CD14-positive monocyte (primary cell): ENCODE data around the gene DPEP2NB. TPM values are rescaled to one million over a fixed set of nuclear protein-coding genes. Genes with fewer than 3 reads are reported as not detected.

ENCODE experiments used
- DNase-seq, 3 donors: peaks; one replicate each; pipeline ENCODE4 v3.0.0-alpha.2; 2011 to 2022
- H2AFZ ChIP-seq: 2 replicates; pipeline ENCODE4 v1.6.0; 2012; ENCODE audit warnings: mild to moderate bottlenecking, low read depth, low read length, inconsistent platforms; ENCODE audit not compliant: insufficient read depth, poor library complexity, severe bottlenecking
- H3K27ac ChIP-seq, 2 donors: 1 replicate in 1 of 2; 2 replicates in 1 of 2; pipeline ENCODE4 v1.5.1; 2012 to 2013; ENCODE audit warnings: low read length in 2 of 2, control low read depth in 1 of 2, inconsistent platforms in 1 of 2, low read depth in 1 of 2, mild to moderate bottlenecking in 1 of 2
- H3K27me3 ChIP-seq, 2 donors: one replicate each; pipeline versions ENCODE4 v1.6.0 to v1.6.1; 2011 to 2013; ENCODE audit warnings: low read length in 2 of 2; ENCODE audit not compliant: control insufficient read depth in 2 of 2, insufficient read depth in 2 of 2
- H3K36me3 ChIP-seq, 2 donors: replicated peaks in 1 of 2; 1 replicate in 1 of 2; 2 replicates in 1 of 2; pipeline versions ENCODE4 v1.5.1 to v1.6.1; 2012 to 2013; ENCODE audit warnings: low read length in 2 of 2, control low read depth in 1 of 2, inconsistent platforms in 1 of 2, mild to moderate bottlenecking in 1 of 2; ENCODE audit not compliant: insufficient read depth in 2 of 2, control insufficient read depth in 1 of 2
- H3K4me1 ChIP-seq, 2 donors: 1 replicate in 1 of 2; 2 replicates in 1 of 2; pipeline versions ENCODE4 v1.5.1 to v1.6.1; 2012 to 2013; ENCODE audit warnings: low read length in 2 of 2, control low read depth in 1 of 2, inconsistent platforms in 1 of 2, mild to moderate bottlenecking in 1 of 2, moderate library complexity in 1 of 2; ENCODE audit not compliant: insufficient read depth in 2 of 2, control insufficient read depth in 1 of 2
- H3K4me2 ChIP-seq: replicated peaks from 2 replicates; pipeline ENCODE3; 2012; ENCODE audit warnings: low read length, moderate library complexity, mild to moderate bottlenecking; ENCODE audit not compliant: poor library complexity, severe bottlenecking; ENCODE audit errors: extremely low read depth
- H3K4me3 ChIP-seq, 3 experiments: fragments of 200-600 bp in 1 of 3; sonication (generic) in 1 of 3; replicated peaks in 1 of 3; 1 replicate in 2 of 3; 2 replicates in 1 of 3; pipeline ENCODE4 v1.5.1; 2011 to 2013; ENCODE audit warnings: low read length in 3 of 3, mild to moderate bottlenecking in 3 of 3, control low read depth in 2 of 3, low read depth in 2 of 3, inconsistent platforms in 1 of 3, moderate library complexity in 1 of 3
- H3K79me2 ChIP-seq: 2 replicates; pipeline ENCODE4 v1.6.0; 2012; ENCODE audit warnings: mild to moderate bottlenecking, control low read depth, inconsistent platforms, low read length, moderate library complexity; ENCODE audit not compliant: insufficient read depth
- H3K9ac ChIP-seq: 2 replicates; pipeline ENCODE4 v1.6.0; 2017; ENCODE audit warnings: low read length, mild to moderate bottlenecking; ENCODE audit not compliant: insufficient read depth, poor library complexity, severe bottlenecking
- H3K9me3 ChIP-seq, 2 donors: replicated peaks in 1 of 2; 1 replicate in 1 of 2; 2 replicates in 1 of 2; pipeline versions ENCODE4 v1.5.1 to v1.6.1; 2012 to 2013; ENCODE audit warnings: low read length in 2 of 2, control low read depth in 1 of 2; ENCODE audit not compliant: control insufficient read depth in 1 of 2, insufficient read depth in 1 of 2
- H4K20me1 ChIP-seq: 2 replicates; pipeline ENCODE4 v1.6.0; 2012; ENCODE audit warnings: mild to moderate bottlenecking, low read length, control low read depth, moderate library complexity; ENCODE audit not compliant: insufficient read depth
- H3K27ac Mint-ChIP-seq, 7 donors: one replicate each; pipeline ENCODE4 v1.8.0; 2020; ENCODE audit warnings: mild to moderate bottlenecking in 7 of 7, mixed read lengths in 7 of 7, moderate library complexity in 6 of 7, inconsistent platforms in 2 of 7
- H3K27me3 Mint-ChIP-seq, 3 donors: one replicate each; pipeline ENCODE4 v1.8.0; 2021 to 2022; ENCODE audit warnings: low read depth in 3 of 3, mild to moderate bottlenecking in 3 of 3, mixed read lengths in 3 of 3, moderate library complexity in 3 of 3, inconsistent platforms in 1 of 3
- H3K36me3 Mint-ChIP-seq, 2 donors: one replicate each; pipeline ENCODE4 v1.8.0; 2020; ENCODE audit warnings: mixed read lengths in 2 of 2, inconsistent platforms in 1 of 2, mild to moderate bottlenecking in 1 of 2
- H3K4me1 Mint-ChIP-seq: one replicate; pipeline ENCODE4 v1.8.0; 2020; ENCODE audit warnings: mild to moderate bottlenecking, mixed read lengths
- H3K4me3 Mint-ChIP-seq, 2 donors: one replicate each; pipeline ENCODE4 v1.8.0; 2020; ENCODE audit warnings: mild to moderate bottlenecking in 2 of 2, mixed read lengths in 2 of 2, moderate library complexity in 1 of 2
- H3K9me3 Mint-ChIP-seq, 7 donors: one replicate each; pipeline ENCODE4 v1.8.0; 2020 to 2022; ENCODE audit warnings: mixed read lengths in 7 of 7, mild to moderate bottlenecking in 6 of 7, moderate library complexity in 6 of 7, inconsistent platforms in 2 of 7
- WGBS: methylation state at CpG from one replicate; pipeline ENCODE4 v1.1.5; 2013; ENCODE audit warnings: missing lambda C conversion rate; ENCODE audit not compliant: insufficient coverage; 5-methylcytosine and 5-hydroxymethylcytosine counted together
- intact Hi-C, 2 donors: fragments of 100-400 bp; cut with micrococcal nuclease; formaldehyde crosslinking; loops; one replicate each; pipeline versions ENCODE4 v1.15.0 to v1.15.1; 2023
- polyA plus RNA-seq, 3 donors: library from polyadenylated mRNA; depleted of rRNA in 1 of 3; unstranded in 2 of 3; stranded (reverse) in 1 of 3; fragments of 300-500 nt in 2 of 3; fragments of >200 nt in 1 of 3; fragmentation: Illumina TruSeq in 2 of 3; gene quantifications; 1 replicate in 2 of 3; 2 replicates in 1 of 3; pipeline ENCODE4 v1.2.3, GENCODE V29; 2012 to 2021
- TF ChIP-seq, protein P1 (sequence below): fragments of 200-600 bp; IDR thresholded peaks from one replicate; pipeline ENCODE4 v1.8.0; 2022; ENCODE audit warnings: antibody characterized with exemption, mild to moderate bottlenecking

Gene DPEP2NB
- polyA plus RNA-seq, 3 donors: not detected

DNA sequence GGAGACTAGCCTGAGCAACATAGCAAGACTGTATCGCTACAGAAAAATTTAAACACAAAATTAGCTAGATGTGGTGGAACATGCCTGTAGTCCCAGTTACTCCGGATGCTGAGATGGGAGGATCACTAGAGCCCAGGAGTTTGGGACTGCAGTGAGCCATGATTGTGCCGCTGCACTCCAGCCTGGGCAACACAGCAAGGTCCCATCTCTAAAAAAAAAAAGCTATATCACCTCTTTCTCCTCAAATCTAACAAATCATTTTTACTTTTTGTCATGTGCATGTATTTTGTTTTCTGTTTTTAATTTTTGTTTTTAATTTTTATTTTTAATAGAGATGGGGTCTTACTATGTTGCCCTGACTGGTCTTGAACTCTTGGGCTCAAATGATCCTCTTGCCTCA, 13.3 kb upstream of the DPEP2NB start:
- Histone ChIP-seq H3K79me2 (peaks cover 15% of the 10 kb centered on the region), H3K9me3 (no peaks in the 10 kb centered on the region), H4K20me1 (no peaks in the 10 kb centered on the region), H3K4me3 (no peak overlapping the region), H3K4me1 (peaks cover 4 to 6% of the 10 kb centered on the region in 2 donors), H3K9ac (no peak overlapping the region), H3K4me2 (no peak overlapping the region), H3K36me3 (peaks cover 12 to 64% of the 10 kb centered on the region in 2 donors), H3K27me3 (no peaks in the 10 kb centered on the region), H3K27ac (no peak overlapping the region), H2AFZ (no peak overlapping the region)
- Mint-ChIP-seq H3K36me3 (peaks cover 46 to 71% of the 10 kb centered on the region in 2 donors), H3K27ac (peak overlapping the region in 1 of 7 donors; percentile 21), H3K27me3 (peaks cover 0 to 2% (median 0%) of the 10 kb centered on the region in 3 donors), H3K4me1 (peaks cover 8% of the 10 kb centered on the region), H3K9me3 (no peaks in the 10 kb centered on the region), H3K4me3 (no peak overlapping the region)
- TF ChIP-seq, protein P1, sequence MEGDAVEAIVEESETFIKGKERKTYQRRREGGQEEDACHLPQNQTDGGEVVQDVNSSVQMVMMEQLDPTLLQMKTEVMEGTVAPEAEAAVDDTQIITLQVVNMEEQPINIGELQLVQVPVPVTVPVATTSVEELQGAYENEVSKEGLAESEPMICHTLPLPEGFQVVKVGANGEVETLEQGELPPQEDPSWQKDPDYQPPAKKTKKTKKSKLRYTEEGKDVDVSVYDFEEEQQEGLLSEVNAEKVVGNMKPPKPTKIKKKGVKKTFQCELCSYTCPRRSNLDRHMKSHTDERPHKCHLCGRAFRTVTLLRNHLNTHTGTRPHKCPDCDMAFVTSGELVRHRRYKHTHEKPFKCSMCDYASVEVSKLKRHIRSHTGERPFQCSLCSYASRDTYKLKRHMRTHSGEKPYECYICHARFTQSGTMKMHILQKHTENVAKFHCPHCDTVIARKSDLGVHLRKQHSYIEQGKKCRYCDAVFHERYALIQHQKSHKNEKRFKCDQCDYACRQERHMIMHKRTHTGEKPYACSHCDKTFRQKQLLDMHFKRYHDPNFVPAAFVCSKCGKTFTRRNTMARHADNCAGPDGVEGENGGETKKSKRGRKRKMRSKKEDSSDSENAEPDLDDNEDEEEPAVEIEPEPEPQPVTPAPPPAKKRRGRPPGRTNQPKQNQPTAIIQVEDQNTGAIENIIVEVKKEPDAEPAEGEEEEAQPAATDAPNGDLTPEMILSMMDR: no peak
- DNase-seq: no peak
- intact Hi-C loops: no loop called here
- no CpG with 5 or more reads among the region's 3 CpGs for WGBS

DNA sequence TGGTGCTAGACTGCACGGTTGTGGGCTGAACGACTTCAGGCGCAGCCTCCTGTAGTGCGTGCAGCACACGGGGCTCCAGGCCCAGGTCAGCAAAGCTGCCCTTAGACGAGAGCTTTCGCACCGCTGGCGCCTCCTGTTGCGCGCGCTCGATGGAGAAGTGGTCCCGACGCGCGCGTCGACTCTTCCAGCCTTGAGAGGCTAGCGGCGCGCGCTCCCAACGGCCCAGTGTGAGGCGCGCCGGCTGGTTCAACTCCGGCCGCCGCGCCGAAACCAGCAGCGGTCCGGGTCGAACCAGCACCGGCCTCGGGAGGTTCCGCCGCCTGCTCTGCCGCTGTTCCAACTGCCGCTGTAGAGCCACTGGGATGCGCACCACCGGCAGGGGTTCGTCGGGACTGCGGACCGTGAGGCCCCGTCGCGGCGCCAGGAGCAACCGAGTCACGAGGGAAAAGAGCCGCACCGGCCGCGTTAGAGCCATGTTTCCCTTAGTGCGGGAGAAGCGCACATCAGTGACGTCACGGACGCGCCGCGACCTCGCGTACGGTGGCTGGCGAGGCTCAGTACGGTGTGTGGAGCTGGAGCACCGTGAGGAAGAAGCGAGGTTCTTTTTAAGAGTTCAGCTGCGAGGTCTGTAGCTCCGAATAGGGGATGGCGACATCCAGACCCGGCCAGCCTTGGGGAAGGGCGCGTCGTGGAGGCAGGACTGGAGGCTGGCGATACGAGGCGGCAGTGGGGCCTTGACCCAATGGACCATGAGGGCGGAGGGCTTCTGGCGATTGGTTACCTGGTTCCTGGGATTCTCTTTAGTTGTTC, 7.2 kb upstream of the DPEP2NB start, which contains the start of the genes DDX28 and DUS2:
Gene DDX28 (minus strand): TSS at position 505 of the 810 bp plus-strand sequence. CDS start 30 bp downstream, at position 475.
Gene DUS2 (plus strand): TSS at position 557 of the 810 bp plus-strand sequence. CDS start 14,740 bp downstream, outside the sequence.
- H3K9me3 Mint-ChIP-seq: no peaks in the 10 kb centered on the region
- peaks cover 0 to 2% (median 0%) of the 10 kb centered on the region in 3 donors for H3K27me3 Mint-ChIP-seq
- Histone ChIP-seq H3K9me3 (no peaks in the 10 kb centered on the region), H3K27ac (peak within 1 kb of the TSS; percentile 80 to 95), H3K9ac (peak within 1 kb of the TSS; percentile 97), H3K4me3 (peak within 1 kb of the TSS; percentile 83 to 96 (median 83)), H4K20me1 (no peaks in the 10 kb centered on the region), H3K79me2 (peaks cover 45% of the 10 kb centered on the region), H3K4me2 (peak within 1 kb of the TSS; percentile 98), H3K27me3 (no peaks in the 10 kb centered on the region), H3K36me3 (peaks cover 13 to 38% of the 10 kb centered on the region in 2 donors), H3K4me1 (peaks cover 25 to 30% of the 10 kb centered on the region in 2 donors), H2AFZ (peak within 1 kb of the TSS; percentile 85)
- H3K4me3 Mint-ChIP-seq: peak within 1 kb of the TSS; percentile 94 to 100
- peaks cover 25% of the 10 kb centered on the region for H3K4me1 Mint-ChIP-seq
- under 1% methylated on average over 84 of the region's 84 CpGs for WGBS
- peak; percentile 92 to 96 (median 95) for DNase-seq
- H3K36me3 Mint-ChIP-seq: peaks cover 29 to 40% of the 10 kb centered on the region in 2 donors
- intact Hi-C loops: loop anchor here in 1 of 2 donors (1.0 to 2.0 kb wide), 3 partner anchors 16 to 30 kb away; no protein-coding TSS in a partner anchor
- H3K27ac Mint-ChIP-seq: peak within 1 kb of the TSS; percentile 92 to 99 (median 96)
- TF ChIP-seq, protein P1: no peak
